ENCODE results near the gene MYLK. TPM values are rescaled to one million over a fixed set of nuclear protein-coding genes. Genes with fewer than 3 reads are reported as not detected.

Gene MYLK
- total RNA-seq, 4 donors from 2014 or later: 420 to 1,252 (median 768) TPM

DNA sequence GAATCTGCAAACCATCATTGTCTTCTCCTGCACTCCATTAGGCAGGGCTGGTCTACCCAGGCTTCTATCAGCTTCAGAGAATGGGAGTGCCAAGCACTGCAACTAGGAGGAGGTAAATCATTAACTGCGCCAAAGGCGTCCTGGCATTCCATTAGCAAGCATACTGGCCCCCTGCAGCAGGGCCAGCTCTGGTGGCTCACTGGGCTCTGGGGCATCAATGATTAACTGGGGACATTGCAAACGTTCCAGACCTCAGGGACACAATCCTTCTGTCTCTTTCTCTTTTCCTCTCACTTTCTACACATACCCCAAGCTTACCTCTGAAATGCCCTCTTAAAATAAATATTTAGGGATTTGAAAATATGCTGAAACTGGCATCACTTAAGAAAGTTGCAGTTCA lies 129.0 kb downstream of the MYLK start:
- Histone ChIP-seq H3K4me3 (no peak overlapping the region), H3K27me3 (no peaks in the 10 kb centered on the region), H3K9me3 (no peaks in the 10 kb centered on the region), H3K36me3 (no peaks in the 10 kb centered on the region), H3K27ac (no peak overlapping the region), H3K4me1 (no peaks in the 10 kb centered on the region)
- intact Hi-C loops (cut with DNase I; ENCODE audit: low total_unique reads): no loop called here
- no peak for DNase-seq
- TF ChIP-seq, protein P1, sequence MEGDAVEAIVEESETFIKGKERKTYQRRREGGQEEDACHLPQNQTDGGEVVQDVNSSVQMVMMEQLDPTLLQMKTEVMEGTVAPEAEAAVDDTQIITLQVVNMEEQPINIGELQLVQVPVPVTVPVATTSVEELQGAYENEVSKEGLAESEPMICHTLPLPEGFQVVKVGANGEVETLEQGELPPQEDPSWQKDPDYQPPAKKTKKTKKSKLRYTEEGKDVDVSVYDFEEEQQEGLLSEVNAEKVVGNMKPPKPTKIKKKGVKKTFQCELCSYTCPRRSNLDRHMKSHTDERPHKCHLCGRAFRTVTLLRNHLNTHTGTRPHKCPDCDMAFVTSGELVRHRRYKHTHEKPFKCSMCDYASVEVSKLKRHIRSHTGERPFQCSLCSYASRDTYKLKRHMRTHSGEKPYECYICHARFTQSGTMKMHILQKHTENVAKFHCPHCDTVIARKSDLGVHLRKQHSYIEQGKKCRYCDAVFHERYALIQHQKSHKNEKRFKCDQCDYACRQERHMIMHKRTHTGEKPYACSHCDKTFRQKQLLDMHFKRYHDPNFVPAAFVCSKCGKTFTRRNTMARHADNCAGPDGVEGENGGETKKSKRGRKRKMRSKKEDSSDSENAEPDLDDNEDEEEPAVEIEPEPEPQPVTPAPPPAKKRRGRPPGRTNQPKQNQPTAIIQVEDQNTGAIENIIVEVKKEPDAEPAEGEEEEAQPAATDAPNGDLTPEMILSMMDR (IDR thresholded peaks at IDR 0.05): no peak
- no peak for TF ChIP-seq POLR2A (IDR thresholded peaks at IDR 0.05)

DNA sequence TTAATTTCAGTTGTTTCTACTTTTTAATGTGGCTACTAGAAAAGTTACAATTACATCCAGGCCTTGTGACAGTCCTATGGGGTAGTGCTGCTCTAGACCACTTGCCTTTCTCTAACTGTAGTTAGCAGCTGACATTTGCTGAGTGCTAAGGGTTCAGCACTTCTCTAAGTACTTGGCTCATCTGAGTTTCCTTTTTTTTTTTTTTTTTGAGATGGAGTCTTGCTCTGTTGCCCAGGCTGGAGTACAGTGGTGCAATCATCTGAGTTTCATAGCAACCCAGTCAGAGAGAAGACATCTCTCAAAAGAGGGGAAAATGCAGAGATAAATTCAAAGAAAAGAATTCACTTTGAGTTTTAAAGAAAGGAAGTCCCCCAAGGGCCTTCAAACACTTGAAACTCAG lies 130.8 kb downstream of the MYLK start:
- intact Hi-C loops (cut with DNase I; ENCODE audit: low total_unique reads): no loop called here
- no peak overlapping the region for H3K4me3 ChIP-seq
- DNase-seq: no peak
- no peaks in the 10 kb centered on the region for H3K9me3 ChIP-seq
- no peak for TF ChIP-seq POLR2A (IDR thresholded peaks at IDR 0.05)
- TF ChIP-seq, protein P1 (IDR thresholded peaks at IDR 0.05): no peak
- no peaks in the 10 kb centered on the region for H3K27me3 ChIP-seq
- H3K27ac ChIP-seq: no peak overlapping the region
- no peaks in the 10 kb centered on the region for H3K36me3 ChIP-seq
- H3K4me1 ChIP-seq: no peaks in the 10 kb centered on the region

DNA sequence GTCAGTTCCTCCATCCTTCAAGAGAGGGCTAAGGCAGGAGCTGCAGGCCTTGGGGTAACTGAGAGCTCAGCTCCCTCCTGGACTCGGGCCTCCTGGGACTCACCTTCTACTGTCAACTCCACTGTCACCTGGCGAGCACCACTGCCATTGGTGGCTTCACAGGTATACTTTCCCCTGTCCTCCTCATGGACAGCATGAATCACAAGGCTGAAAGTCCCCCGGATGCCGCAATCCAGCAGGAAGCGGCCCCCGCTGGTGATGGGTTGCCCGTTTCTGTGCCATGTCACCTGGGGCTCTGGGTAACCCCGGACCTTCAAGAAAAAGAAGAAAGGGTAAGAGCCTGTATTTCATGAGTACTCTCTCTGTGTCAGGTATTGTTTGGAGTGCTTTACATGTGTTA lies 131.9 kb downstream of the MYLK start:
- H3K4me1 ChIP-seq: no peaks in the 10 kb centered on the region
- TF ChIP-seq POLR2A (IDR thresholded peaks at IDR 0.05): no peak
- TF ChIP-seq, protein P1 (IDR thresholded peaks at IDR 0.05): no peak
- no peaks in the 10 kb centered on the region for H3K9me3 ChIP-seq
- no peak overlapping the region for H3K4me3 ChIP-seq
- DNase-seq: no peak
- intact Hi-C loops (cut with DNase I; ENCODE audit: low total_unique reads): no loop called here
- H3K27ac ChIP-seq: no peak overlapping the region
- no peaks in the 10 kb centered on the region for H3K36me3 ChIP-seq
- no peaks in the 10 kb centered on the region for H3K27me3 ChIP-seq

DNA sequence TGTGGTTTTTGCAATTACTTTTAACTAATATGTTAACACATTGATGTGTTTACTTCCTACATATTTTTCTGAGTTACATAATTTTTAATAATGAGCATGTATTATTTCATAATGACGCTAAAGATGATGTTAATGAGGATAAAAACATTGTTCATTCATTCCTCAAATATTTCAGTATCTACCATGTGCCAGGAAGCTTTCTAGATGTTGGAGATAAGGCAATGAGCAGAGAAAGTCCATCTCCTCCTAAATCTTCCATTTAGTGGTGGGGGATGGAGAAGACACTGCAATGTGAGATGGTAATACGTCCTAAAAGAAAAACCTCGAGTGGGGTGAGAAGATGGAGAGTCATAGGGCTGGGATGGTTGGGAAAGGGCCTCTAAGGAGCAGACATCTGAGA lies 132.7 kb downstream of the MYLK start:
- Histone ChIP-seq H3K4me3 (no peak overlapping the region), H3K27me3 (no peaks in the 10 kb centered on the region), H3K4me1 (no peaks in the 10 kb centered on the region), H3K36me3 (no peaks in the 10 kb centered on the region), H3K27ac (peak overlapping the region in 1 of 2 donors; percentile 26), H3K9me3 (no peaks in the 10 kb centered on the region)
- intact Hi-C loops (cut with DNase I; ENCODE audit: low total_unique reads): no loop called here
- no peak for DNase-seq
- TF ChIP-seq, protein P1 (IDR thresholded peaks at IDR 0.05): no peak

DNA sequence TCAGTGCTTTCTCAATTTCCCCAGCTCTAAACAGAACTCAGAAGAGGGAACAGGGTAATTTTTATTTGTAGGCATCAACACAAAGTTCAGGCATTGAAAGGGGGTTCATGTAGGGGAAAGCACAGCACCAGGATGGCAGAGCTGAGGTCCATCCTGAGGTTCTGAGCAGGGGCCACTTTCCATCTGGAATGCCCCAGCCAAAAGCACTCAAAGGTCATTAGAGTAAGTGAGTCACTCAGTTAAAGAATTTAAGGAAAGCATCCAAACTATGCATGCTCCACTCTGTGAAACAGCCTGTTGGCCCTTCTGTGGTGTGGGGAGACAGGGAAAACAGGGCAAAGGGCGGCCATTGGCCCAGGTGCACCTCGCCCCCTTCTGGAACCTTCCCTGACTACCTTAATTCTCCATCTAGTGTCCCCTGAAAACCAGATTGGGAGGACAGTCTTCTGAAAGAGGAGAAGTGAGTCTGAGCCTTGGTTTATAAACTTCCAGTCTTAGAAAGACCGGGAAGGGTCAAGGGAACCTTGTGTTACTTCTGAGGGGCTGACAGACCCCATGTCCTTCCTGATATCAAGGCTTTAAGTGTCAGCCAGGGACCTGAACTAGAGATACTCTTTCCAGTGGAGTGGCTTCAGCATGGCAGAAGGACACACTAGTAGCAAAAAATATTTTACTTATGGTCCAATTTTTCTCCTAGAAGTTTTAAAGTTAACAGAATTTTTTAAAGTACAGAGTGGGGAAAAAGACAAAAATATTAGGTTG lies 133.3 kb downstream of the MYLK start:
- Histone ChIP-seq H3K4me3 (no peak overlapping the region), H3K9me3 (no peaks in the 10 kb centered on the region), H3K27ac (peak overlapping the region; percentile 17 to 26), H3K4me1 (no peaks in the 10 kb centered on the region), H3K36me3 (no peaks in the 10 kb centered on the region), H3K27me3 (no peaks in the 10 kb centered on the region)
- no peak for DNase-seq
- TF ChIP-seq, protein P1 (IDR thresholded peaks at IDR 0.05): no peak
- no peak for TF ChIP-seq POLR2A (IDR thresholded peaks at IDR 0.05)
- intact Hi-C loops (cut with DNase I; ENCODE audit: low total_unique reads): no loop called here
